GM12873 (cell line): Measurements from ENCODE around the gene NOM1.

ENCODE experiments used
- TF ChIP-seq, protein P1 (sequence below): IDR thresholded peaks from 2 replicates; pipeline ENCODE4 v1.5.1; 2012; ENCODE audit warnings: low read depth, mild to moderate bottlenecking, moderate library complexity, low read length, control low read depth; ENCODE audit not compliant: insufficient read depth; ENCODE audit errors: missing control alignments

NOM1 gene

DNA sequence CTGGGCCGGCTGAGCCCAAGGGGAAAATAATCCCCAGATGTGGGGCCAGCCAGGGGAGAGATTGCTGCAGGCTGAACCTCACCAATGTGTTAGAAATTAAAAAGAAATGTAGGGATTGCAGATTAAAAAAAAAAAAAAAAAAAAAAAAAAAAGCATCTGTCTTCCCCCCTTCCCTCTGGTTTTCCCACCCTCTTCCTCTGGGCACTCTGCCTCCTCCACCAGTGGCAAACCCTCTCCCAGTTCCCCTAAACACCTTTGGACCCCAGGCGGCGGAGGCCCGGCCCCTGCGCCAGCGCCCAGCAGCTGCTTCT lies 53.9 kb downstream of the NOM1 start:
- TF ChIP-seq, protein P1, sequence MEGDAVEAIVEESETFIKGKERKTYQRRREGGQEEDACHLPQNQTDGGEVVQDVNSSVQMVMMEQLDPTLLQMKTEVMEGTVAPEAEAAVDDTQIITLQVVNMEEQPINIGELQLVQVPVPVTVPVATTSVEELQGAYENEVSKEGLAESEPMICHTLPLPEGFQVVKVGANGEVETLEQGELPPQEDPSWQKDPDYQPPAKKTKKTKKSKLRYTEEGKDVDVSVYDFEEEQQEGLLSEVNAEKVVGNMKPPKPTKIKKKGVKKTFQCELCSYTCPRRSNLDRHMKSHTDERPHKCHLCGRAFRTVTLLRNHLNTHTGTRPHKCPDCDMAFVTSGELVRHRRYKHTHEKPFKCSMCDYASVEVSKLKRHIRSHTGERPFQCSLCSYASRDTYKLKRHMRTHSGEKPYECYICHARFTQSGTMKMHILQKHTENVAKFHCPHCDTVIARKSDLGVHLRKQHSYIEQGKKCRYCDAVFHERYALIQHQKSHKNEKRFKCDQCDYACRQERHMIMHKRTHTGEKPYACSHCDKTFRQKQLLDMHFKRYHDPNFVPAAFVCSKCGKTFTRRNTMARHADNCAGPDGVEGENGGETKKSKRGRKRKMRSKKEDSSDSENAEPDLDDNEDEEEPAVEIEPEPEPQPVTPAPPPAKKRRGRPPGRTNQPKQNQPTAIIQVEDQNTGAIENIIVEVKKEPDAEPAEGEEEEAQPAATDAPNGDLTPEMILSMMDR: no peak

DNA sequence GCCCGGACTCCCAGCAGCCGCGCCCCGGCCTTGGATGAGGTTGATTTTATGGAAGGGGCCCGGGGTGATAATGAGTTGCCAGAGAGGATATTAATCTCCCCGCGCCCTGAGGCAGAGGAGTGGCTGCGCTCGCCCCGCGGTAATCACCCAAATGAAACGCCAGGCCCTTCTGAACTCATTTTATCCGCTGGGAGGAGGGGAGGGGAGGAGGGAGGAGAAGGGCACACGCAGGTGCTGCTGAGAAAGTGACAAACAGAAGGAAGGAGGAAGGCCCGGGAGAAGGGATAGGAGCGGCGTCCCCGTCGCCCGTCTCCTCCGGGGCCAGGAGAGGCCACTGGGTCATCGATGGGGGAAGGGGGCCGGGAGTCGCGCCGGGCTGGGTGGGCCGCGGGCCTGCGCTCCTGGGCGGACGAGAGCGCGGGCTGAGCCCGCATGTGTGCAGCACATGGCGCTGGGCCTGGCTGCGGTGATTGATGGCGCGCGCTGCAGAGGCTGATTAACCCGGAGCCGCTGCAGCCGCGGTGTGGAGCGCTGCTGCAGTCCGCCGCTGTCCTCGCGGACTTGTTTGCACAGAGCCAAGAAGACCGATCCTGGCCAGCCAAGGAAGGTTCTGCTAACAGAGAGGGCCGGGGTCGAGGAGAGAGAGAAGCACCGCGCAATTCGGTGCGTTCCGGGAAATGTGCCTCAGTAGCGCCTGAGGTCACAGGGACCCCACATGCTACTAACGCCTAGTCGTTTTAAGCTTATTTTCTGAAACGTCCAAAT lies 54.4 kb downstream of the NOM1 start:
- TF ChIP-seq, protein P1: no peak

DNA sequence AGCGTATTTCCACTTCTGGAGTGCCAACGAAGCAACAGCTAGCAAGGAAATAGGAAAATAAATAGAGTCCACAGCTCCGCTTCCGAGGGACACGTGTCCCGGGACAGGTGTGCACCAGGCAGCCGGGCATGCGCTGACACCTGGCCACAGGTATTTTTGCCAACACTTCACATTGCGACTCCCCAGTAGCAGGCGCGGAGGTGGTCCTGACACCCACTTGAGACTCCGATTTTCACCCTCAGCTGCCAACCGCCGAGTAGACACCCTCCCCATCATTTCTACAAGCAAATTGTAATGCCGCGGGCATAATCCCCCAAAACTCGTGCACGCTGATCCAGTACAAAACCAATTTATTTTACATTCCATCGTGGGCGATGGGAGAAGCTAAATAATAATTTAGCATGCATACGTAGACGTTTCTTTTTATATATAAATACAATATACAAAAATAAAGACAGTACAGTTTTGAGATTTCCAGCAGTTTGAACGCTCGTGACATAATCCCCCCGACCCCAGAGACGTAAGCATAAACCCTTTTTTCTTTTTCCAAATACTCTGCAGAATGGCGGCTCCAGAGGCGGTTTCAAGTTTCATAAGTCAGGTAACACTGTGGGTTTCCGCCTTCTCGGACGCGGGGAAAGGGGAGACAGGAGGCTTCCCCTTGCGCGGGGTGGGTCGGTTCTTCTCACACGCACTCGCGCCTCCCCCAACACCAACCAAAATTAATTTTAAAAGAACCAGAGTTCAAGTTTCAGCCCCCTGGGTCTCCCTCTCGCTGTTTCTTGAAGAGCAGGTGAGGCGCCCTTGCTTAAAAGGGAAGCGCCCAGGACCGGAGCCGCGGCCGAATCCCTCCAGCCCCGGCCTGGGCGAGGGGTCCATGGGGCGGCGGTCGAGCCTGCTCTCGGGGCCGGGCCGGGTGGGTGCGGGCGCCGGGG lies 55.3 kb downstream of the NOM1 start:
- TF ChIP-seq, protein P1: no peak

DNA sequence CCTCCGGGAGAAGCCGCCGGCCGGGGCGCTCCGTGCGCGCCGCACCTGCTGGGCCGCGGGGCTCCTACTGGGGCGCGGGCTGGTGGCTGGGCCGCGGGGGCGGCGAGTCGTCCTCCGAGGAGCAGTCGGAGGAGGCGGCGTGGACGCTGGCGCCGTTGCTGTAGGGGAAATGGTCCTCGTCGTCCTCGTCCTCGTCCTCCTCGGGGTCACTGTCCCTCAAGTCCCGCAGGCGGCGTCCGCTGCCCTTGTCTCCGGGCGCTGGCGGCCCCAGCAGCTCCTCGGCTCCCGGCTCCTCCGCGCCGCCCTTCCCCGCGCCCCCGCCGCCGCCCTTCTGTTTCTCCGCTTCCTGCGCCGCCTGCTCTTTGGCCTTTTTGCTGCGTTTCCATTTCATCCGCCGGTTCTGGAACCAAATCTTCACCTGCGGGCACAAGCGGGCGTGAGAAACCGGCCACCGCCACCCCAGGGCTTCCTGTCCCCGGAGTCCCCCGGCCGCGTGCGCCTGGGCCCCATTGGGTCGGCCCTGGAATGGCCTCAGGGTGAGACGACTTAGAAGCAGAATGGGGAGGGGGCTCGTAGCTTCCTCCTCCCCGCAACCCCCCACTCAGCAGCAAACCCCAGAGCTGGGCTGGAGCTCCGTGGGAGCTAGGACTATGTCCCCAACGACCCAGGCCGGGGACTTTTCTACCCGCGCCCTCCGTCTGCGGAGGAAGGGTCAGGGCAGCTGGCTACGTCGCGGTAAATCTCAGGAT lies 56.1 kb downstream of the NOM1 start:
- TF ChIP-seq, protein P1: no peak

DNA sequence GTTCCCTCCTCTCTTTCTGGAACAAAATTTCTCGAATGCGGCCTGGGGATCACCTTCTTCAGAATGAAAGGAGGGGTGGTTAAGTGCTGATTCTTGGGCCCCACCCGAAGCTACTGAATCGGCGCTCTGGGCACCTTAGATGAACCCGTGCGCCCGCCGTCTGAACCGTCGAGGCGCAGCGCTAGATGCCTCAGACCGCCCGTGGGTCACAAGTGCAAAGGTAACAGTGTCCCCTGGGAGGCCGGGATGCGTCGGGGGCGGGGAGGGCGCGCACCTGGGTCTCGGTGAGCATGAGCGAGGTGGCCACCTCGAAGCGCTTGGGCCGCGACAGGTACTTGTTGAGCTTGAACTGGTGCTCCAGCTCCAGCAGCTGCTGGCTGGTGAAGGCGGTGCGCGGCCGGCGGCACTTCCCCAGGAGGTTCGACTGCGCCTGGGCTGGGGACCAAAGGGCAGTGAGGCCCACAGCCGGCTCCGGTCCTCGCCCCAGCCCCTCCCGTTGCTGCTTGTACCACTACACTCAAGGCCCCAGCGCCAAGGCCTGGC lies 56.8 kb downstream of the NOM1 start:
- TF ChIP-seq, protein P1: no peak

DNA sequence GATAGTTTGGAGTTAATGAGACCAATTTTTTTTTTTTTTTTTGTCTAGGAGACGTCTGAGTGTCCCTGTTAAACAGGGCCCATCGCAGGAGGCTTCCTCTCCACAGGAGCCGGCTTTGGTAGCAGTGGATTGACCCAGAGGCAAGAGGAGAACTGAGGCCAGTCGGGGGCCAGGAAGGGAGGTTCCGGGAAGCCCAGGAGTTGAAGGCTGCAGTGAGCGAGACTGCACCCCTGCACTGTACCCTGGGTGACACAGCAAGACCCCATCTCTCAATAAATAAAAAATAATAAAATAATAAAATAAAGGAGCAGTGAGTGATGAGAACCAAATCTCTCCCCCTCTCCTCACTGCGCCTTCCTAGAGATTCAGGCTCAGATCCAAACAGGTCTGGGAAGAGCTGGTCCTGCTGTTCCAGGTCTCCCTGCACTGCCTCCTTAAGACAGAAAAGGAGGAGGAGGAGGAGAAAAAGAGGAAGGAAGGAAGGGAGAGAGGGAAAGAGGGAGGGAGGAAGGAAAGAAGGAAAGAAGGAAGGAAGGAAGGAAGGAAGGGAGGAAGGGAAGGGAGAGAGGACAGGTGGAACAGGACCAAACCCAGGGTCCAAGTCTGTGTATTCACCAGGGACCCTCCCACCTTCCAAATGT lies 57.4 kb downstream of the NOM1 start:
- TF ChIP-seq, protein P1: no peak
